Immature natural killer cell (primary cell): Measurements from ENCODE around the gene DVL1. TPM values are rescaled to one million over a fixed set of nuclear protein-coding genes. Genes with fewer than 3 reads are reported as not detected.
"Not testable (repeated sequence)": the region's sequence is repeated elsewhere in the genome, so short reads cannot be mapped to it uniquely, and the experiment has no call there.

ENCODE experiments used
- DNase-seq, 3 donors: peaks; one replicate each; pipeline ENCODE4 v3.0.0; 2022; ENCODE audit warnings: mixed read lengths in 1 of 3
- H3K27ac Mint-ChIP-seq, 6 donors: one replicate each; pipeline ENCODE4 v1.8.0; 2020; ENCODE audit warnings: mixed read lengths in 6 of 6, mild to moderate bottlenecking in 5 of 6, inconsistent platforms in 4 of 6, moderate library complexity in 3 of 6
- H3K27me3 Mint-ChIP-seq, 3 donors: one replicate each; pipeline ENCODE4 v1.8.0; 2020 to 2021; ENCODE audit warnings: low read depth in 3 of 3, mild to moderate bottlenecking in 3 of 3, mixed read lengths in 3 of 3, moderate library complexity in 3 of 3, inconsistent platforms in 1 of 3
- H3K36me3 Mint-ChIP-seq, 3 donors: one replicate each; pipeline ENCODE4 v1.8.0; 2020; ENCODE audit warnings: mixed read lengths in 3 of 3, inconsistent platforms in 2 of 3, mild to moderate bottlenecking in 2 of 3
- H3K4me1 Mint-ChIP-seq, 2 donors: one replicate each; pipeline ENCODE4 v1.8.0; 2020; ENCODE audit warnings: inconsistent platforms in 2 of 2, mild to moderate bottlenecking in 2 of 2, mixed read lengths in 2 of 2, moderate library complexity in 1 of 2
- H3K4me3 Mint-ChIP-seq, 5 donors: one replicate each; pipeline ENCODE4 v1.8.0; 2020; ENCODE audit warnings: mild to moderate bottlenecking in 5 of 5, mixed read lengths in 5 of 5, inconsistent platforms in 3 of 5, moderate library complexity in 3 of 5
- H3K9me3 Mint-ChIP-seq, 6 donors: one replicate each; pipeline ENCODE4 v1.8.0; 2020; ENCODE audit warnings: mild to moderate bottlenecking in 6 of 6, mixed read lengths in 6 of 6, inconsistent platforms in 4 of 6, moderate library complexity in 3 of 6
- polyA plus RNA-seq, 3 donors: library from polyadenylated mRNA; unstranded; fragments of 300-500 nt; fragmentation: Illumina TruSeq; gene quantifications; one replicate each; pipeline ENCODE4 v1.2.3, GENCODE V29; 2021

Gene DVL1
- polyA plus RNA-seq, 3 donors from 2014 or later: 0.78 to 1.5 (median 1.4) TPM

GRCh38 chr1:1370094-1370493, 20.9 kb upstream of the DVL1 start:
- Mint-ChIP-seq H3K27ac (peak overlapping the region in 1 of 6 donors; percentile 61), H3K4me3 (peak overlapping the region in 1 of 5 donors; percentile 30), H3K4me1 (peaks cover 6 to 26% of the 10 kb centered on the region in 2 donors)
- not testable (repeated sequence) for H3K27me3 Mint-ChIP-seq, DNase-seq, H3K9me3 Mint-ChIP-seq, H3K36me3 Mint-ChIP-seq

GRCh38 chr1:1367315-1367714, 18.1 kb upstream of the DVL1 start:
- Mint-ChIP-seq H3K9me3 (no peaks in the 10 kb centered on the region), H3K27me3 (peaks cover 3 to 5% (median 4%) of the 10 kb centered on the region in 3 donors), H3K4me1 (peaks cover 0 to 12% of the 10 kb centered on the region in 2 donors), H3K36me3 (no peaks in the 10 kb centered on the region), H3K4me3 (no peak overlapping the region), H3K27ac (no peak overlapping the region)
- DNase-seq: no peak

GRCh38 chr1:1366699-1367066, 17.5 kb upstream of the DVL1 start:
- Mint-ChIP-seq H3K27ac (no peak overlapping the region), H3K4me1 (peaks cover 0 to 7% of the 10 kb centered on the region in 2 donors), H3K4me3 (no peak overlapping the region), H3K9me3 (no peaks in the 10 kb centered on the region), H3K36me3 (no peaks in the 10 kb centered on the region), H3K27me3 (peaks cover 3 to 5% (median 4%) of the 10 kb centered on the region in 3 donors)
- no peak for DNase-seq

GRCh38 chr1:1365875-1366698, 16.9 kb upstream of the DVL1 start:
- Mint-ChIP-seq H3K4me3 (no peak overlapping the region), H3K36me3 (no peaks in the 10 kb centered on the region), H3K4me1 (peaks cover 0 to 3% of the 10 kb centered on the region in 2 donors), H3K9me3 (no peaks in the 10 kb centered on the region), H3K27me3 (peaks cover 0 to under 1% (median 0%) of the 10 kb centered on the region in 3 donors), H3K27ac (no peak overlapping the region)
- no peak for DNase-seq

GRCh38 chr1:1364266-1364665, 15.0 kb upstream of the DVL1 start:
- no peaks in the 10 kb centered on the region for H3K36me3 Mint-ChIP-seq
- no peak for DNase-seq
- no peak overlapping the region for H3K4me3 Mint-ChIP-seq
- H3K27me3 Mint-ChIP-seq: peaks cover 0 to 1% (median 0%) of the 10 kb centered on the region in 3 donors
- no peaks in the 10 kb centered on the region for H3K4me1 Mint-ChIP-seq
- no peaks in the 10 kb centered on the region for H3K9me3 Mint-ChIP-seq
- no peak overlapping the region for H3K27ac Mint-ChIP-seq

DNA sequence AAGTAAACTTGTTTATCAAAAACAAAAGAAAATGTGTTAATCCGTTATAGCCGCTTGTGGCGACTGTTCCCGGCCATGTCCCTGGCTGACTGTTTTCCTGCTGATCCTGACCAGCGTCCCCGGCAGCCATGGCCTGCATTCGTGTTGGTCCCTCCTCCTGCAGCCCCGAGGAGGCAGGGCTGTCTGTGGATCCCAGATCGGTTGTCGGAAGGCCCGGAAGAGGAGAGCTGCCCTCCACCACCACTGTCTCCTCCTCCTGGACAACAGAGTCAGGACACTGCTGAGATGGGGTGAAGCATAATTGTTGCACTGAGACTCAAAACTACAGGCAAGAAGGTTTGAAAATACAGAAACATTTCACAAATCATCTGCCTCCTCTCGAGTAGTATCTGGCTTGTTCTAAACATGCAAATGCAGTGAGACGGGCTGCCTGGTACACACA, 12.8 kb upstream of the DVL1 start:
- no peak overlapping the region for H3K4me3 Mint-ChIP-seq
- no peaks in the 10 kb centered on the region for H3K36me3 Mint-ChIP-seq
- DNase-seq: no peak
- no peak overlapping the region for H3K27ac Mint-ChIP-seq
- H3K4me1 Mint-ChIP-seq: no peaks in the 10 kb centered on the region
- H3K9me3 Mint-ChIP-seq: no peaks in the 10 kb centered on the region
- peaks cover 2 to 5% (median 5%) of the 10 kb centered on the region in 3 donors for H3K27me3 Mint-ChIP-seq

GRCh38 chr1:1361233-1361981, 12.2 kb upstream of the DVL1 start:
- Mint-ChIP-seq H3K4me1 (no peaks in the 10 kb centered on the region), H3K36me3 (no peaks in the 10 kb centered on the region), H3K27ac (no peak overlapping the region), H3K9me3 (no peaks in the 10 kb centered on the region), H3K27me3 (peaks cover 2 to 5% (median 5%) of the 10 kb centered on the region in 3 donors), H3K4me3 (no peak overlapping the region)
- no peak for DNase-seq

- H3K36me3 Mint-ChIP-seq: no peaks in the 10 kb centered on the region
- H3K27ac Mint-ChIP-seq: no peak overlapping the region
- H3K4me3 Mint-ChIP-seq: no peak overlapping the region
Measured at GRCh38 chr1:1360506-1361169, 11.4 kb upstream of the DVL1 start.

DNA sequence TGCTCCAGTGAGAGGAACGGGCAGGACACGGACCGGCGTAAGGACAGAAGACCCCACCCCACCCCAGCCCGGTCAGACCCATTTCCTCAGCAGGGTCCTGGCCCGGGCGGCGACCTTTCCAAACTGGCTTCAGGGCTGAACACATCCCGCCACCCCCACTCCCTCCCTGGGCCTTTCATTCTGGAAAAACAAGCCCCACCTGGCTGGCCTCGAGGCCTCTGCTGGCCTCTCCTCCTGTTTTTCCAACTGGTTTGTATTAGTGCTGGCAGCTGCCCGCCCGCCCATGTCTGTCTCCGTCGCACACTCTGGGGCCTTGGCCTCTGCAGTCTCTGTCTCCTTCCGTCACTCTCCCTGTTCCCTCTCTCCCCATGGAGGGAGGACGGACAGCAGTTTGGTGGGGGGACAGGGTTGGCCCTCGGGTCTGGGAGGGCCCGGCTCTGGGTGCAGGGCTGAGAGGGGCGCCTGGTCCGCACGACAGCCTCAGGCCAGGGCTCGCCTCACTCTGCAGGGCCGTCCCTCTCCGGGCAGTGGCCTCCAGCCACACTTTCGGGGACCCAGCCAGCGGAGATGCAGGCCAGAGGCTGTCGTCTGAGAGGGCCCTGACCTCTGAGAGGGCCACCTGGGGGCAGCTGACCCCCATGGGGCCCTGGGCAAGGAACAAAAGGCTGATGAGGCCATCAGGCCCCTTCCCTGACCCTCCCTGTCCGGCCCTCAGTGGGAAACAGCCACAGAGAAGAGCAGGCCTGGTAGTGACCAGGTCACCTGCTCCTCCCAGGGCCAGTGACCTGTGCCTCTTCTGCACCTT, 10.6 kb upstream of the DVL1 start:
- Mint-ChIP-seq H3K4me1 (no peaks in the 10 kb centered on the region), H3K4me3 (no peak overlapping the region), H3K27ac (no peak overlapping the region), H3K27me3 (peaks cover 2 to 5% (median 5%) of the 10 kb centered on the region in 3 donors), H3K9me3 (no peaks in the 10 kb centered on the region), H3K36me3 (no peaks in the 10 kb centered on the region)
- no peak for DNase-seq

More at GRCh38 chr1:1360506-1361169, 11.4 kb upstream of the DVL1 start:
- Mint-ChIP-seq H3K9me3 (no peaks in the 10 kb centered on the region), H3K4me1 (no peaks in the 10 kb centered on the region), H3K27me3 (peaks cover 2 to 5% (median 5%) of the 10 kb centered on the region in 3 donors)
- no peak for DNase-seq

DNA sequence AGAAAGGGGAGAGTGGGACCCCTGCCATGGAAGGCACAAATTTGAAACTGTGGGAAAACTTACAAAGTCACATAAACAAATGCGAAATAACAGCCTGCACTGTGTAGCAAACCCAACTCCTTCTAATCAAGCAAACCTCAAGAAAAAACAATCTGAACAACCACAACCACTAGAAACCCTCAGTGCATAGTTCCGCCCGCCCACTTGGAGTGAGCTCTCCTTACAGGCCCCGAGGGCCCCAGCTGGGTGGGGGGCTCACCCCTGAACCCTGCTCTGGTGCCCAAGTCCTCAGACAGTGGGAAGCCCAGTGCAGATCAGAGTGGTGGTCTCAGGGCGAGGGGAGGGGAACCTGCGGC, 10.1 kb upstream of the DVL1 start:
- H3K27me3 Mint-ChIP-seq: peaks cover 2 to 5% (median 5%) of the 10 kb centered on the region in 3 donors
- H3K36me3 Mint-ChIP-seq: no peaks in the 10 kb centered on the region
- H3K4me1 Mint-ChIP-seq: no peaks in the 10 kb centered on the region
- H3K9me3 Mint-ChIP-seq: no peaks in the 10 kb centered on the region
- H3K4me3 Mint-ChIP-seq: no peak overlapping the region
- no peak for DNase-seq
- H3K27ac Mint-ChIP-seq: peak overlapping the region in 1 of 6 donors; percentile 24

- Mint-ChIP-seq H3K27ac (peak within 1 kb of the TSS in 1 of 6 donors; percentile 24), H3K4me3 (no peak within 1 kb of the TSS), H3K36me3 (no peaks in the 10 kb centered on the region), H3K9me3 (no peaks in the 10 kb centered on the region), H3K27me3 (peaks cover 2 to 5% (median 5%) of the 10 kb centered on the region in 3 donors), H3K4me1 (peaks cover 0 to 2% of the 10 kb centered on the region in 2 donors)
- no peak for DNase-seq
Measured at GRCh38 chr1:1358433-1359271, 9.4 kb upstream of the DVL1 start, which contains the start of gene MXRA8. Gene MXRA8, minus strand, starts transcription at chr1:1358555. Its CDS starts 51 bp downstream, at chr1:1358504.

- Mint-ChIP-seq H3K9me3 (no peaks in the 10 kb centered on the region), H3K27me3 (peaks cover 2 to 5% (median 5%) of the 10 kb centered on the region in 3 donors), H3K4me1 (peaks cover 0 to 2% of the 10 kb centered on the region in 2 donors), H3K27ac (no peak overlapping the region), H3K4me3 (no peak overlapping the region), H3K36me3 (no peaks in the 10 kb centered on the region)
- no peak for DNase-seq
Measured at GRCh38 chr1:1357871-1358432, 8.7 kb upstream of the DVL1 start.
